Hepatocyte (in vitro differentiated cells): ENCODE data around the gene SLC22A12. TPM values are rescaled to one million over a fixed set of nuclear protein-coding genes. Genes with fewer than 3 reads are reported as not detected.

Experiments
- DNase-seq: peaks from one replicate; pipeline ENCODE4 v3.0.0-alpha.2; 2016; ENCODE audit warnings: low spot score
- H2AFZ ChIP-seq: fragments of 200-600 bp; sonication (generic); 2 replicates; pipeline ENCODE4 v1.6.0; 2016; ENCODE audit warnings: antibody characterized with exemption, mild to moderate bottlenecking
- H3K27ac ChIP-seq: fragments of 200-600 bp; sonication (generic); 2 replicates; pipeline ENCODE4 v1.5.1; 2016; ENCODE audit warnings: mild to moderate bottlenecking
- H3K27me3 ChIP-seq: fragments of 200-600 bp; sonication (generic); 2 replicates; pipeline ENCODE4 v1.6.1; 2016
- H3K36me3 ChIP-seq: fragments of 200-600 bp; sonication (generic); replicated peaks from 2 replicates; pipeline ENCODE4 v1.5.1; 2016; ENCODE audit warnings: low read depth; ENCODE audit not compliant: insufficient read depth
- H3K4me1 ChIP-seq: fragments of 200-600 bp; sonication (generic); 2 replicates; pipeline ENCODE4 v1.5.1; 2016; ENCODE audit warnings: mild to moderate bottlenecking, moderate library complexity; ENCODE audit not compliant: insufficient read depth
- H3K4me2 ChIP-seq: fragments of 200-600 bp; sonication (generic); 2 replicates; pipeline ENCODE4 v1.6.0; 2016
- H3K4me3 ChIP-seq: fragments of 200-600 bp; sonication (generic); 2 replicates; pipeline ENCODE4 v1.5.1; 2016; ENCODE audit warnings: mild to moderate bottlenecking
- H3K79me2 ChIP-seq: fragments of 200-600 bp; sonication (generic); 2 replicates; pipeline ENCODE4 v1.6.0; 2017; ENCODE audit warnings: mild to moderate bottlenecking
- H3K9me2 ChIP-seq: fragments of 200-600 bp; sonication (generic); replicated peaks from 2 replicates; pipeline ENCODE4 v1.6.0; 2017; ENCODE audit warnings: mild to moderate bottlenecking; ENCODE audit not compliant: insufficient read depth
- H3K9me3 ChIP-seq: fragments of 200-600 bp; sonication (generic); 2 replicates; pipeline ENCODE4 v1.5.1; 2016; ENCODE audit warnings: low read depth, mild to moderate bottlenecking
- H4K20me1 ChIP-seq: fragments of 200-600 bp; sonication (generic); 2 replicates; pipeline ENCODE4 v1.6.0; 2016; ENCODE audit warnings: mild to moderate bottlenecking; ENCODE audit not compliant: insufficient read depth, poor library complexity, severe bottlenecking
- CTCF ChIP-seq: fragments of 200-600 bp; sonication (generic); IDR thresholded peaks from 2 replicates; pipeline ENCODE4 v1.5.1; 2016; ENCODE audit warnings: antibody characterized with exemption, mild to moderate bottlenecking; ENCODE audit not compliant: poor library complexity
- EZH2 ChIP-seq: fragments of 200-600 bp; sonication (generic); IDR thresholded peaks from 2 replicates; pipeline ENCODE4 v1.6.1; 2016; ENCODE audit warnings: antibody characterized with exemption, mild to moderate bottlenecking, borderline replicate concordance
- EZH2phosphoT487 ChIP-seq: fragments of 200-600 bp; sonication (generic); IDR thresholded peaks from one replicate; pipeline ENCODE4 v1.6.1; 2018; ENCODE audit warnings: antibody characterized with exemption, mild to moderate bottlenecking, low read depth, moderate library complexity; ENCODE audit not compliant: unreplicated experiment, severe bottlenecking
- WGBS: methylation state at CpG from one replicate; pipeline ENCODE4 v1.1.6; 2016; ENCODE audit warnings: low lambda C conversion rate; ENCODE audit errors: missing lambda C conversion rate; 5-methylcytosine and 5-hydroxymethylcytosine counted together
- polyA plus RNA-seq: library from polyadenylated mRNA; unstranded; fragments of >200 nt; fragmentation: Nextera tagmentation; extraction: Ambion mirVana; gene quantifications from 2 replicates; pipeline ENCODE4 v1.2.1, GENCODE V29; 2016
- total RNA-seq: library from RNA; depleted of rRNA; stranded (reverse); fragments of >200 nt; gene quantifications from 2 replicates; pipeline ENCODE4 v1.2.3, GENCODE V29; 2014

SLC22A12 gene
- total and polyA plus RNA-seq, 2 experiments from 2014 or later, result 0.11 TPM; not detected in 1

GRCh38 chr11:64585150-64585549 lies 5.9 kb upstream of the SLC22A12 start:
- Histone ChIP-seq H2AFZ (no peak overlapping the region), H3K79me2 (no peaks in the 10 kb centered on the region), H3K9me2 (no peaks in the 10 kb centered on the region), H4K20me1 (no peaks in the 10 kb centered on the region), H3K27me3 (no peaks in the 10 kb centered on the region), H3K4me3 (no peak overlapping the region), H3K4me2 (no peak overlapping the region), H3K4me1 (no peaks in the 10 kb centered on the region), H3K27ac (no peak overlapping the region), H3K9me3 (no peaks in the 10 kb centered on the region), H3K36me3 (no peaks in the 10 kb centered on the region)
- no peak for DNase-seq
- TF ChIP-seq EZH2phosphoT487 (no peak), EZH2 (no peak), CTCF (no peak)
- 80% methylated on average over 8 of the region's 8 CpGs for WGBS

GRCh38 chr11:64586366-64586765 lies 4.7 kb upstream of the SLC22A12 start:
- Histone ChIP-seq H2AFZ (no peak overlapping the region), H3K4me1 (no peaks in the 10 kb centered on the region), H3K9me3 (no peaks in the 10 kb centered on the region), H3K27ac (no peak overlapping the region), H3K79me2 (no peaks in the 10 kb centered on the region), H3K27me3 (no peaks in the 10 kb centered on the region), H3K4me2 (no peak overlapping the region), H3K9me2 (no peaks in the 10 kb centered on the region), H3K36me3 (no peaks in the 10 kb centered on the region), H3K4me3 (no peak overlapping the region), H4K20me1 (no peaks in the 10 kb centered on the region)
- TF ChIP-seq EZH2phosphoT487 (no peak), EZH2 (no peak), CTCF (no peak)
- no peak for DNase-seq

- H3K9me2 ChIP-seq, result no peaks in the 10 kb centered on the region
- H3K27me3 ChIP-seq, result no peaks in the 10 kb centered on the region
- no peaks in the 10 kb centered on the region for H3K9me3 ChIP-seq
- no peak for DNase-seq
- no peak overlapping the region for H2AFZ ChIP-seq
- TF ChIP-seq EZH2, result no peak
- TF ChIP-seq EZH2phosphoT487, result no peak
- TF ChIP-seq CTCF, result no peak
- no peaks in the 10 kb centered on the region for H3K36me3 ChIP-seq
- H4K20me1 ChIP-seq, result no peaks in the 10 kb centered on the region
- 96% methylated on average over 2 of the region's 2 CpGs for WGBS
- no peak overlapping the region for H3K4me3 ChIP-seq
- H3K4me2 ChIP-seq, result no peak overlapping the region
- H3K27ac ChIP-seq, result no peak overlapping the region
- H3K79me2 ChIP-seq, result no peaks in the 10 kb centered on the region
- no peaks in the 10 kb centered on the region for H3K4me1 ChIP-seq
Observed at GRCh38 chr11:64588701-64589100, 2.3 kb upstream of the SLC22A12 start.
